T-helper 17 cell (primary cell): ENCODE results near the gene SLFN12L. TPM values are rescaled to one million over a fixed set of nuclear protein-coding genes. Genes with fewer than 3 reads are reported as not detected.
A peak's percentile ranks its signal among the peaks of the same experiment; 100 is the strongest.
"Not testable (repeated sequence)": the region's sequence is repeated elsewhere in the genome, so short reads cannot be mapped to it uniquely, and the experiment has no call there.

Source experiments
- ATAC-seq: fragments of 150-1000 bp; cut with Tn5 transposase; 2 replicates; pipeline ENCODE4 v1.10.0; 2021; ENCODE audit warnings: mild to moderate bottlenecking, moderate library complexity
- DNase-seq, 3 donors: peaks; one replicate each; pipeline versions ENCODE4 v3.0.0 to v3.0.0-alpha.2; 2020 to 2021
- H3K9me3 ChIP-seq: one replicate; pipeline ENCODE4 v1.7.0; 2013; ENCODE audit warnings: low read length, mild to moderate bottlenecking; ENCODE audit not compliant: control insufficient read depth, poor library complexity, severe bottlenecking
- H3K27ac Mint-ChIP-seq: one replicate; pipeline ENCODE4 v1.8.0; 2022; ENCODE audit warnings: mild to moderate bottlenecking, moderate library complexity, mixed read lengths
- H3K27me3 Mint-ChIP-seq: one replicate; pipeline ENCODE4 v1.8.0; 2022; ENCODE audit warnings: mixed read lengths
- H3K36me3 Mint-ChIP-seq: one replicate; pipeline ENCODE4 v1.8.0; 2022; ENCODE audit warnings: low read depth, mixed read lengths
- H3K4me1 Mint-ChIP-seq: one replicate; pipeline ENCODE4 v1.8.0; 2022; ENCODE audit warnings: mild to moderate bottlenecking, mixed read lengths
- H3K4me3 Mint-ChIP-seq: one replicate; pipeline ENCODE4 v1.8.0; 2022; ENCODE audit warnings: mild to moderate bottlenecking, moderate library complexity, mixed read lengths
- total RNA-seq, 4 donors: library from RNA in 2 of 4; stranded (reverse) in 2 of 4; gene quantifications; one replicate each; pipeline ENCODE4 v1.2.3 and lab custom pipeline; 2022 to 2026

Gene SLFN12L
- total RNA-seq, 2 donors from 2014 or later, result 70.0 to 90.1 TPM

GRCh38 chr17:35535406-35535805 lies 2.1 kb downstream of the SLFN12L start:
- peaks cover 48% of the 10 kb centered on the region for H3K4me1 Mint-ChIP-seq

DNA sequence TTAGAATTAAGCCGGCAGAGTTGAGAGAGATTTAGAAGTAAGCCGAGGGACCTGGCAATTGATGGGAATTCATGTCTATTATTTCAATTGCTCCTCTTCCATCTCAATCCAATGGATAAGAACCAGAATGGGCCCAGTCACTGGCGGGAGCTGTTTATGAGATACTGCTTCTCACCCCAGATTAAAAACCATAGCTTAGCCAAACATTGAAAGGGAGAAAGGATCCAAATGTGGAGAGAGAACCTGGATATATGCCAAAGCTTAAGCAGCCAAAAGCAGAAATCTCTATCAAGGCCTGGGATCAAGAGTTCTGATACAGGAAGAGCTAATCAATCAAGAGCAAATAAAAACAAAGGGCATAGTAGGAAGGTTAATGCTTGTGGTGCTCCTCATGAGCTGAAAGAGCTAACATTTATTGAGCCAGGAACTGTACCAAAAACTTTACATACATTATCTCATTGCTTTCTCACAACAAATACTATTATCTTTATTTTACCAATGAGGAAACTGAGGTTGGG lies 2.8 kb downstream of the SLFN12L start:
- DNase-seq, result no peak
- H3K9me3 ChIP-seq, result no peaks in the 10 kb centered on the region
- no peak for ATAC-seq
- H3K36me3 Mint-ChIP-seq, result peaks cover 8% of the 10 kb centered on the region
- peak overlapping the region; percentile 98 for H3K4me3 Mint-ChIP-seq
- H3K4me1 Mint-ChIP-seq, result peaks cover 44% of the 10 kb centered on the region
- peak overlapping the region; percentile 97 for H3K27ac Mint-ChIP-seq
- no peaks in the 10 kb centered on the region for H3K27me3 Mint-ChIP-seq

More at GRCh38 chr17:35535406-35535805, 2.1 kb downstream of the SLFN12L start:
- H3K27me3 Mint-ChIP-seq, H3K9me3 ChIP-seq, ATAC-seq, DNase-seq, H3K36me3 Mint-ChIP-seq: not testable (repeated sequence)
- Mint-ChIP-seq H3K27ac (peak overlapping the region; percentile 97), H3K4me3 (peak overlapping the region; percentile 98)

DNA sequence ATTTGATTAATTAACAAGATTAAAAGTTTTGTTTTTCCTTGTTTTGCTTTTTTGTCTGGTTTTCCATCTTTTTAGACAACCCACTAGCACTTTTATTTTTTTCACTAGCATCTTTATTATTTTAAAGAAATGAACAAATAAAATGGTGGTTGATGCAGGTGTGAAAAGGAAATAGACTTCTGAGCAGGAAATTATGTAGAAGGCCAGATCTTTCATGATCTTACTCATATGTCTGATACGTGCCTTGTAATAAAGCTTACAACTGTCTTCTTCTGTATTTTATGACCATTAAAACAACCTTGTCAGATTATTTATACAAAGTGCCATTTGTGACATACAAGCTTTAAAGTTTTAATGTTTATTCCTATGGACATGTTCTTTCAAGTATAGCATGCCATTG lies 6.3 kb downstream of the SLFN12L start:
- H3K9me3 ChIP-seq, result no peaks in the 10 kb centered on the region
- Mint-ChIP-seq H3K4me1 (peaks cover 51% of the 10 kb centered on the region), H3K27ac (peak overlapping the region; percentile 78), H3K27me3 (no peaks in the 10 kb centered on the region), H3K4me3 (peak overlapping the region; percentile 82), H3K36me3 (peaks cover 13% of the 10 kb centered on the region)
- no peak for DNase-seq
- ATAC-seq, result peak; percentile 30

DNA sequence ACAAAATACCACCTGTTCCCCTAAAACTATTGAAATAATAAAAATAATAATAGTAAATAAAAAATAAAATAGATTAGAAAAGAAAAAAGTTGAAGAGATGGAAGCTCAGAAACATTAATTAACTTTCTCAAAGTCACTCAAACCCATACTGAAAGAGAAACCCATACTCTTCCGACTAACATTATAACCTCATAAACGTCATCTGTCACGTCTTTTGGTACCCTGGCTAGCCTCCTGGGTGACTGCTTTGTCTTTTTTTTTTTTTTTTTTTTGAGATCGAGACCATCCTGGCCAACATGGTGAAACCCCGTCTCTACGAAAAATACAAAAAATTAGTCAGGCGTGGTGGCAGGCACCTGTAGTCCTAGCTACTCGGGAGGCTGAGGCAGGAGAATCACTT lies 7.6 kb downstream of the SLFN12L start:
- H3K4me3 Mint-ChIP-seq, result peak overlapping the region; percentile 82
- ATAC-seq, result peak; percentile 29
- peak overlapping the region; percentile 78 for H3K27ac Mint-ChIP-seq
- peaks cover 13% of the 10 kb centered on the region for H3K36me3 Mint-ChIP-seq
- DNase-seq, result no peak
- no peaks in the 10 kb centered on the region for H3K9me3 ChIP-seq
- H3K27me3 Mint-ChIP-seq, result no peaks in the 10 kb centered on the region
- H3K4me1 Mint-ChIP-seq, result peaks cover 60% of the 10 kb centered on the region

- not testable (repeated sequence) for H3K27me3 Mint-ChIP-seq, ATAC-seq, H3K9me3 ChIP-seq, DNase-seq, H3K36me3 Mint-ChIP-seq
- Mint-ChIP-seq H3K4me3 (peak overlapping the region; percentile 39), H3K27ac (peak overlapping the region; percentile 59), H3K4me1 (peaks cover 60% of the 10 kb centered on the region)
These were observed 8.2 kb downstream of the SLFN12L start for GRCh38 chr17:35529326-35529725.

GRCh38 chr17:35523296-35523695 lies 14.2 kb downstream of the SLFN12L start:
- no peak for ATAC-seq
- H3K9me3 ChIP-seq, result no peaks in the 10 kb centered on the region
- Mint-ChIP-seq H3K27me3 (no peaks in the 10 kb centered on the region), H3K4me1 (peaks cover 79% of the 10 kb centered on the region), H3K4me3 (peak overlapping the region; percentile 39), H3K36me3 (peaks cover 3% of the 10 kb centered on the region), H3K27ac (peak overlapping the region; percentile 59)
- no peak for DNase-seq

DNA sequence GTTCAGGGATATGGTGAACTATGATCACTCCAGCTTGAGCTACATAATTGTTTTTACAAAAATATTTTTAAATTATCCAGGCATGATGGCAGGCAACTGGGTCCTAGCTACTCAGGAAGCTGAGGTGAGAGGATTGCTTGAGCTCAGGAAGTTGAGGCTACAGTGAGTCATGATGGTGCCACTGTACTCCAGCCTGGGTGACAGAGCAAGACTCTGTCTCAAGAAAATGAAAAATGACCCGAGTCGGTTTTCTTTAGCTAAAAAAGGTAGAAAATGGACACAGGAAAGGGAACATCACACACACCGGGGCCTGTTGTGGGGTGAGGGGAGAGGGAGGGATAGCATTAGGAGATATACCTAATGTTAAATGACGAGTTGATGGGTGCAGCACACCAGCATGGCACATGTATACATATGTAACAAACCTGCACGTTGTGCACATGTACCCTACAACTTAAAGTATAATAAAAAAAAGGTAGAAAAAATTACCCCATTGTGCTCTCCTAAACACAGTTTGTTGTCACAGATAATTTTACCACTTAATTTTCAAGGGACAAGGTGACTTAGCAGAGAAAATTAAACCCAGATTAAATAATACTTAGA lies 15.7 kb downstream of the SLFN12L start:
- not testable (repeated sequence) for H3K9me3 ChIP-seq, H3K27me3 Mint-ChIP-seq
- Mint-ChIP-seq H3K27ac (peak overlapping the region; percentile 59), H3K4me3 (peak overlapping the region; percentile 77), H3K4me1 (peaks cover 83% of the 10 kb centered on the region), H3K36me3 (peaks cover 13% of the 10 kb centered on the region)
- DNase-seq, result peak in 2 of 3 donors; percentile 18 to 37
- ATAC-seq, result peak; percentile 99

GRCh38 chr17:35521150-35521549 lies 16.3 kb downstream of the SLFN12L start:
- peak; percentile 10 for ATAC-seq
- Mint-ChIP-seq H3K36me3 (peaks cover 10% of the 10 kb centered on the region), H3K4me3 (peak overlapping the region; percentile 77), H3K27me3 (no peaks in the 10 kb centered on the region), H3K4me1 (peaks cover 81% of the 10 kb centered on the region), H3K27ac (peak overlapping the region; percentile 59)
- no peaks in the 10 kb centered on the region for H3K9me3 ChIP-seq
- no peak for DNase-seq

- H3K9me3 ChIP-seq, result no peaks in the 10 kb centered on the region
- no peak for ATAC-seq
- H3K27ac Mint-ChIP-seq, result peak overlapping the region; percentile 59
- DNase-seq, result no peak
- no peaks in the 10 kb centered on the region for H3K27me3 Mint-ChIP-seq
- peaks cover 12% of the 10 kb centered on the region for H3K36me3 Mint-ChIP-seq
- H3K4me3 Mint-ChIP-seq, result peak overlapping the region; percentile 63
- peaks cover 76% of the 10 kb centered on the region for H3K4me1 Mint-ChIP-seq
These were observed 17.5 kb downstream of the SLFN12L start for GRCh38 chr17:35519906-35520442.

DNA sequence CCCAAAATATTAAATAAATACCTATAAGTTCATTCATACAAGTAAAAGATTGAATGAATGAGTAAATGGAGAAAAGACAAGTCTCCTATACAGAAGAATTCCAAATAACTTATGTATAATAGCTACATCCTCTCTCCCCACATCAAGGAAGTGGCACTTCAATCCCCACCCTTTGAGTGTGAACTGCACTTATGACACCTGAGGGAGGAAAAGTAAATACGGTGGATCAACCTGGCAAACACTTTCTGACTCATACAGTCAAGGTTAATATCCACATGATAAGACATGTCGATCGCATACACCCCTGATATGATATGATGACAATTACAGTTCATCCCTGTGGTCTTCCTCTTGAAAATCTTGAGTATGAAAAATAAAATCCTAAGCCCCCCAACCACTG lies 18.0 kb downstream of the SLFN12L start:
- peaks cover 75% of the 10 kb centered on the region for H3K4me1 Mint-ChIP-seq
- no peaks in the 10 kb centered on the region for H3K27me3 Mint-ChIP-seq
- peak overlapping the region; percentile 10 for H3K27ac Mint-ChIP-seq
- H3K4me3 Mint-ChIP-seq, result peak overlapping the region; percentile 56
- DNase-seq (no peak), ATAC-seq (no peak)
- H3K9me3 ChIP-seq, result no peaks in the 10 kb centered on the region
- H3K36me3 Mint-ChIP-seq, result peaks cover 13% of the 10 kb centered on the region

DNA sequence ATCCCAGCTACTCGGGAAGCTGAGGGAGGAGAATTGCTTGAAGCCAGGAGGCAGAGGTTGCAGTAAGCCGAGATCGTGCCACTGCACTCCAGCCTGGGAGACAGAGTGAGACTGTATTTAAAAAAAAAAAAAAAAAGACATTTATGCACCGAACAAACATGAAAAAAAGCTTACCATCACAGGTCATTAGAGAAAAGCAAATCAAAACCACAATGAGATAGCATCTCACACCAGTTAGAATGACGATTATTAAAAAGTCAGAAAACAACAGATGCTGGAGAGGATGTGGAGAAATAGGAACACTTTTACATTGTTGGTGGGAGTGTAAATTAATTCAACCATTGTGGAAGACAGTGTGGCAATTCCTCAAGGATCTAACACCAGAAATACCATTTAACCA lies 19.0 kb downstream of the SLFN12L start:
- H3K27me3 Mint-ChIP-seq, DNase-seq, ATAC-seq, H3K9me3 ChIP-seq: not testable (repeated sequence)
- Mint-ChIP-seq H3K36me3 (peaks cover 13% of the 10 kb centered on the region), H3K27ac (peak overlapping the region; percentile 87), H3K4me3 (peak overlapping the region; percentile 82), H3K4me1 (peaks cover 73% of the 10 kb centered on the region)

- peak overlapping the region; percentile 87 for H3K27ac Mint-ChIP-seq
- peaks cover 67% of the 10 kb centered on the region for H3K4me1 Mint-ChIP-seq
- no peaks in the 10 kb centered on the region for H3K27me3 Mint-ChIP-seq
- ATAC-seq, result no peak
- DNase-seq, result no peak
- peaks cover 21% of the 10 kb centered on the region for H3K36me3 Mint-ChIP-seq
- no peaks in the 10 kb centered on the region for H3K9me3 ChIP-seq
- no peak overlapping the region for H3K4me3 Mint-ChIP-seq
These were observed 22.5 kb downstream of the SLFN12L start for GRCh38 chr17:35515027-35515426.

- Mint-ChIP-seq H3K4me3 (no peak overlapping the region), H3K27me3 (no peaks in the 10 kb centered on the region), H3K27ac (peak overlapping the region; percentile 87), H3K36me3 (peaks cover 23% of the 10 kb centered on the region), H3K4me1 (peaks cover 65% of the 10 kb centered on the region)
- ATAC-seq (no peak), DNase-seq (no peak)
- no peaks in the 10 kb centered on the region for H3K9me3 ChIP-seq
These were observed 22.9 kb downstream of the SLFN12L start for GRCh38 chr17:35514564-35514963.

- Mint-ChIP-seq H3K27me3 (no peaks in the 10 kb centered on the region), H3K4me1 (peaks cover 41% of the 10 kb centered on the region), H3K27ac (peak overlapping the region; percentile 65), H3K4me3 (no peak overlapping the region), H3K36me3 (peaks cover 14% of the 10 kb centered on the region)
- DNase-seq (no peak), ATAC-seq (no peak)
- H3K9me3 ChIP-seq, result no peaks in the 10 kb centered on the region
These were observed 27.4 kb downstream of the SLFN12L start for GRCh38 chr17:35510052-35510451.
